ENCODE data around the gene CFTR.
"Not testable (repeated sequence)": the region's sequence is repeated elsewhere in the genome, so short reads cannot be mapped to it uniquely, and the experiment has no call there.

The CFTR gene

GRCh38 chr7:117493460-117493859 lies 13.6 kb downstream of the CFTR start:
- in situ Hi-C loops (cut with MboI; ENCODE audit: low sequenced_read_pairs): no loop called here

GRCh38 chr7:117495308-117495707 lies 15.5 kb downstream of the CFTR start:
- in situ Hi-C loops (cut with MboI; ENCODE audit: low sequenced_read_pairs): no loop called here

GRCh38 chr7:117502331-117502730 lies 22.5 kb downstream of the CFTR start:
- in situ Hi-C loops (cut with MboI; ENCODE audit: low sequenced_read_pairs): no loop called here

GRCh38 chr7:117505238-117505637 lies 25.4 kb downstream of the CFTR start:
- in situ Hi-C loops (cut with MboI; ENCODE audit: low sequenced_read_pairs): no loop called here

GRCh38 chr7:117508676-117509075 lies 28.9 kb downstream of the CFTR start:
- in situ Hi-C loops (cut with MboI; ENCODE audit: low sequenced_read_pairs): no loop called here

GRCh38 chr7:117517194-117517593 lies 37.4 kb downstream of the CFTR start:
- in situ Hi-C loops (cut with MboI; ENCODE audit: low sequenced_read_pairs): not testable (repeated sequence)

DNA sequence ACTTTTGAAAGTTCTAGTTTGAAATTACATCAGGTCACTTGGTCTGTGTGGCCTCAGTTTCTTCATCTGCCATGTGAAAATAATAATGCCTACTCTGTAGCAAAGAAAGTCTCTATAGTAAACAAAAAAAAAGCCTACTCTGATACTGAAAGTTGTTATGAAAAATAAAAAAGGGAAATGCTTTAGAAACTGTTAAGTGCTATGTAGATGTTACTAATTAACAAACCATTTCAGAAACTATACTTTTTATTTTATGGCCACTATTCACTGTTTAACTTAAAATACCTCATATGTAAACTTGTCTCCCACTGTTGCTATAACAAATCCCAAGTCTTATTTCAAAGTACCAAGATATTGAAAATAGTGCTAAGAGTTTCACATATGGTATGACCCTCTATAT lies 50.6 kb downstream of the CFTR start:
- in situ Hi-C loops (cut with MboI; ENCODE audit: low sequenced_read_pairs): no loop called here

DNA sequence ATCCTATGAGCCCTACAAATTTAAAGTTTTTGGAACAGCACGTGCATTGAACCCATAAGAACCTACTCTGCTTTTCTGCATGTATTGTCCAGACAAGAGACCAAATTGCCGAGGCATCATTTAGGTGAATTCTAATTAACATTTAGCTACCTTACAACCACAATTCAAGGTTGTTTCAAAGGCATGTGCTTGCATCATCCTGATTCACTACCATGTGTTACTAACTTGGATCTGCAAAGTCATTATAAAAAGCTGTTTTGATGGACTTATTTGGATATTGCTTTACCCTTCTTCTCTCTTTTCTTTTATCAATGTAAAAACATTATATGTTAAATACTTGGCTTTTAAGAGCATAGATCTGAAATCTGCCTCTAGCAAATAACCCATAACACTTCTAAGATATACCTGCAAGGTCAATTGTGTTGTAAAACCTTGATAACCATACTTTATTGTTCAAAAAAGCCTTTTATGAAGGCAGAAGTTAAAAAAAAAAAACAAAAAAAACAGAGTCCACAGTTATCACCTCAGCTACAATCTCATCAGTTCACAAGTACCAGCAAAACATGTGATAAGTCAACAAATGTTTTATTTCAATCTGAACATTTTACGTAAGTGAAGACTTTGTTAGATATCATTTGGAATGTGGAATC lies 51.9 kb downstream of the CFTR start:
- in situ Hi-C loops (cut with MboI; ENCODE audit: low sequenced_read_pairs): no loop called here

DNA sequence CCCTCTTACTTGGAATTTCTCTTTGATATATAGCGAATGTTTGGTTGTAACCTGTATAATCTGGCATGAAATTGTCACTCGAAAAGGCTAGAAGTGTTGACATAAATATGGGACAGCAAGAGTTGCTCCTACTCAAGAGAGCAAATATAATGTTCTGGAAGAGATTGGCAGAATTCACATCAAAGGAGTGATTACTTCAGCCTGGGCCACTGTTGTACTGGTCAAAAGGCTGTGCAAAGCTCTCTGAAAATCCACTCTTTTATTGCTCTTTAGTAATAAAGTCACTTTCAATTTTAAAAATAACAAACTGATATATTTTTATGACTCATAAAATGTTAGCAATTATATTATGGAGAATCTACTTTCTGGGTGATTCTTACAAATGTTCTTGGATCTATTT lies 58.2 kb downstream of the CFTR start:
- in situ Hi-C loops (cut with MboI; ENCODE audit: low sequenced_read_pairs): no loop called here

DNA sequence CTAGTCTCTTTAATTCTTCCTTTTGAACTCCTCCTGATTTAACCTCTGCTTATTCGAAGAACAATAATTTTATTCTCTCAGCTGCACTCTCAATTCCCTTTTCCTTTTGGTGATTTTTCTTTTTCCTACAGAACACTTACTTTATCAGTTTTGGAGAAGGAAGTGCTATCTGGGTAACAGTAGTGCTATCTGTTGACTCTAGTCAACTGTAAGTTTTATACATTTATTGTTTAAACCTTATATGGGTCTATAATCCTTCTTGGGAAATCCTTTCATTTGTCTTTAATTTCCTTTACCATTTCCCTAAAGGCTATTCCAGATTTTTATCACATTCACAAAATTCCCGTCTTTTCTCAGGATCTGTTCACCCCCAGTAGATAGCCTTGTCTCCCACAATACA lies 64.2 kb downstream of the CFTR start:
- in situ Hi-C loops (cut with MboI; ENCODE audit: low sequenced_read_pairs): no loop called here

- in situ Hi-C loops (cut with MboI; ENCODE audit: low sequenced_read_pairs): no loop called here
Measured at GRCh38 chr7:117548035-117548434, 68.2 kb downstream of the CFTR start.

DNA sequence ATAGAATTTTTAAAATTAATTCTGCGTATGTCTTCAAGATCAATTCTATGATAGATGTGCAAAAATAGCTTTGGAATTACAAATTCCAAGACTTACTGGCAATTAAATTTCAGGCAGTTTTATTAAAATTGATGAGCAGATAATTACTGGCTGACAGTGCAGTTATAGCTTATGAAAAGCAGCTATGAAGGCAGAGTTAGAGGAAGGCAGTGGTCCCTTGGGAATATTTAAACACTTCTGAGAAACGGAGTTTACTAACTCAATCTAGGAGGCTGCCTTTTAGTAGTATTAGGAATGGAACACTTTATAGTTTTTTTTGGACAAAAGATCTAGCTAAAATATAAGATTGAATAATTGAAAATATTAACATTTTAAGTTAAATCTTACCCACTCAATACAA lies 70.8 kb downstream of the CFTR start:
- in situ Hi-C loops (cut with MboI; ENCODE audit: low sequenced_read_pairs): no loop called here

DNA sequence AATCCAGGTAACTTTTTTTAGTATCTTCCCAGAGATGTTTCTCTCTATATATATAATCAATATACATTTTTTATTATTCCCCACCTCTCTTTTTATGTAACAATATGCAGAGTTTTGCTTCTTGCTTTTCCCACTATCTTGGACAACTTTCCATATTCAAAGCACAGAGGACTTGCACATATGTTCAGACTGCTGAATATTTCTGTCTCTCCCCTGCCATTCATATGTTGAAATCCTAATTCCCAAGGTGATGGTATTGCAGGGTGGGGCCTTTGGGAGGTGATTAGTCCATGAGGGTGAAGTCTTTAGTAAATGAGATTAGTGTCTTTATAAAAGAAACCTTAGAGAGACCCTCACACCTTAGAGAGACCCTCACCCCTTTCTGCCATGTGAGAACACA lies 72.8 kb downstream of the CFTR start:
- in situ Hi-C loops (cut with MboI; ENCODE audit: low sequenced_read_pairs): no loop called here

- in situ Hi-C loops (cut with MboI; ENCODE audit: low sequenced_read_pairs): no loop called here
Measured at GRCh38 chr7:117555260-117555659, 75.4 kb downstream of the CFTR start.

- in situ Hi-C loops (cut with MboI; ENCODE audit: low sequenced_read_pairs): no loop called here
Measured at GRCh38 chr7:117559391-117559790, 79.6 kb downstream of the CFTR start.

DNA sequence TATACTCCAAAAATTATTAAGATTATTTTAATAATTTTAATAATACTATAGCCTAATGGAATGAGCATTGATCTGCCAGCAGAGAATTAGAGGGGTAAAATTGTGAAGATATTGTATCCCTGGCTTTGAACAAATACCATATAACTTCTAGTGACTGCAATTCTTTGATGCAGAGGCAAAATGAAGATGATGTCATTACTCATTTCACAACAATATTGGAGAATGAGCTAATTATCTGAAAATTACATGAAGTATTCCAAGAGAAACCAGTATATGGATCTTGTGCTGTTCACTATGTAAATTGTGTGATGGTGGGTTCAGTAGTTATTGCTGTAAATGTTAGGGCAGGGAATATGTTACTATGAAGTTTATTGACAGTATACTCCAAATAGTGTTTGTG lies 80.2 kb downstream of the CFTR start:
- in situ Hi-C loops (cut with MboI; ENCODE audit: low sequenced_read_pairs): no loop called here

GRCh38 chr7:117562759-117563158 lies 82.9 kb downstream of the CFTR start:
- in situ Hi-C loops (cut with MboI; ENCODE audit: low sequenced_read_pairs): no loop called here

GRCh38 chr7:117564080-117564479 lies 84.3 kb downstream of the CFTR start:
- in situ Hi-C loops (cut with MboI; ENCODE audit: low sequenced_read_pairs): no loop called here

DNA sequence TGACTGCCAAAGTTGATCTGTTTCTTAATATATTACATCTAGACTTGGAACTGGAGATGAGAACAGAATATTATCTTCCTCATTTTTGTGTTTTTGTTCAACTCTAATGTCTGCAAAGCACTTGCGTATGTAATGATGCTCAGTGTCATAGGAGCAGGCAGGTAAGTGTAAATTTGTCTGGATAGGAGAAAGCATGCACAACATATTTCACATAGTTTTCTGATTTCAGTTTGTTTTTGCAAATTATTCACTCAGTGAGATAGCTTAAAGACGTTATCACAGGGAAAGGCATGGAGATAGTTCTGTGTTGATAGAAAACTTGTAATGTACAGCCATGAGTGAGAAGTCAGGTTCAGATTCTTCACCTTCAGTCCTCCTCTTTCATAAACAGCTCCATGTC lies 84.8 kb downstream of the CFTR start:
- in situ Hi-C loops (cut with MboI; ENCODE audit: low sequenced_read_pairs): no loop called here

- in situ Hi-C loops (cut with MboI; ENCODE audit: low sequenced_read_pairs): no loop called here
Measured at GRCh38 chr7:117565226-117565625, 85.4 kb downstream of the CFTR start.

- in situ Hi-C loops (cut with MboI; ENCODE audit: low sequenced_read_pairs): no loop called here
Measured at GRCh38 chr7:117567781-117568180, 88.0 kb downstream of the CFTR start.

DNA sequence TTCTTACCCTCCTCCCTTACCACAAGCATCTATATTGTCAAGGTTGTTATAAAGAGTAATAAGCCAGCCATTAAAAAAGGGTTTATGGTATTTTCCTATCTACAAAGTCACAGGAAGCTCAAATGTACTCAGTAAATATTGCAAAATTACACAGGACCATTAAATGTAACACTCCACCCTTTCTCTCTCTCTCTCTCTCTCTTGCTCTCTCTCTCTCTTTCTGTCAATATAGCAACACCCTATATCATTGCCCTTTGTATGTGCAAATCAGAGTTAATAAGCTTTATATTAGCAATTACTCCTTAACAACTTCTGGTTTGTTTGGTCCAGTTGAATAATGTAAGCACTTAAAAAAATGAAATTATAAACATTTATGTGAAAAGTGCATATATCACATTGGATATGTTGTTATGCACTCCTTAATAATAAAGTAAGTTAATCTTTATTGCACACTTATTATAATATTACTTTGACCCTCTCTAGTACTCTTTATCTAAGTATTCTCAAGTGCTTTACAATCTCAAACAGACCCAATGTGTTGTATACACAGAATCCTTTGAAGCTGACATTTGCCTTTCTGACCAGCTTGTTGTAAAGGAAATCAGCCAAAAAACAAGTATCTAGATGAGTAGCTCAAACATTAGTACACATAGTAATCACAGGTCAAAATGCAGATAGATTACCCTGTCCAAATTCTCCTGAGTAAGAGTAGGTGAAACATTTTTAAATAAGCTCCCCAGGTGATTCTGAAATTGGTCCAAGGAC lies 93.2 kb downstream of the CFTR start:
- in situ Hi-C loops (cut with MboI; ENCODE audit: low sequenced_read_pairs): no loop called here

DNA sequence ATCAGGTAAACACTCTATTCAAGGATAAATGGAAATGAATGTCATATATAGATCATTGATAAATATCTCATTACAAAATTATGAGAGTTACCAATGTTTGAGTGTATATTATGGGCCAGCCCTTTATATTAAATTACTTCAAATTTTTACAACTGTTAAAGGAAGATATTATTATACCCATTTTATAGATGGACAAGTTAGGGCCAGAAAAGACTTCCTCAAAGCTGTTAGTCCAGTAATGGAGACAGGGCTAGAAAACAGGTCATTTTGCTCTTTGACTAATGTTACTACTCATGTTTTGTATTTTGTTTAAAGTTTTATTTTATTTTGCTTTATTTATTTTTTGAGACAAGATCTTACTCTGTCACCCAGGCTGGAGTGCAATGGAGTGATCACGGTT lies 101.6 kb downstream of the CFTR start:
- in situ Hi-C loops (cut with MboI; ENCODE audit: low sequenced_read_pairs): no loop called here
